HepG2 (cell line): ENCODE measurements around the gene ELMO2. TPM values are rescaled to one million over a fixed set of nuclear protein-coding genes. Genes with fewer than 3 reads are reported as not detected.

Experiments used
- ATAC-seq: fragments of 200-7000 bp; cut with Tn5 transposase; 3 replicates; pipeline ENCODE4 v1.9.1; 2020; ENCODE audit warnings: mild to moderate bottlenecking, moderate library complexity
- BruUV-seq: library from RNA; stranded (reverse); fragments of 400-500 nt; replicated peaks from 2 replicates; lab custom pipeline; 2021; lab: Mats Ljungman, UMichigan
- CTCF ChIA-PET: fragments of 300-600 bp; formaldehyde crosslinking; extraction: SDS; loops from one replicate; lab custom pipeline; 2021; ENCODE audit warnings: low total read pairs, inconsistent platforms, low intra/inter-chr PET ratio; lab: Yijun Ruan, JAX
- POLR2A ChIA-PET: fragments of 350-600 bp; sonication (Branson Sonifier 250); formaldehyde crosslinking; loops from one replicate; lab custom pipeline; 2020; ENCODE audit warnings: antibody characterized with exemption, inconsistent platforms; lab: Yijun Ruan, JAX
- DNase-seq: peaks from one replicate; pipeline ENCODE4 v3.0.0-alpha.2; 2015; ENCODE audit warnings: low spot score
- FAIRE-seq: peaks from 3 replicates; lab custom pipeline; 2011; peaks lifted over from hg19 to GRCh38; lab: Jason Lieb, UNC
- H2AFZ ChIP-seq: one replicate; pipeline ENCODE4 v1.6.1; 2011; ENCODE audit warnings: low read length, inconsistent platforms
- H3K27ac ChIP-seq: fragments of 300-600 bp; 3 replicates; pipeline ENCODE4 v1.8.0; 2011; ENCODE audit warnings: mixed run types, mild to moderate bottlenecking, mixed read lengths, low read length, inconsistent platforms; ENCODE audit not compliant: insufficient read depth; ENCODE audit errors: extremely low read length
- H3K27me3 ChIP-seq, 2 experiments: fragments of 200-600 bp in 1 of 2; 2 replicates in 1 of 2; 3 replicates in 1 of 2; pipeline versions ENCODE4 v1.6.0 to v1.8.0; 2011; ENCODE audit warnings: low read length in 2 of 2, mild to moderate bottlenecking in 2 of 2, moderate library complexity in 2 of 2, inconsistent platforms in 1 of 2; ENCODE audit not compliant: insufficient read depth in 2 of 2, control insufficient read depth in 1 of 2
- H3K36me3 ChIP-seq, 2 experiments: fragments of 200-600 bp in 1 of 2; replicated peaks in 1 of 2; 2 replicates in 1 of 2; 3 replicates in 1 of 2; pipeline versions ENCODE4 v1.5.1 to v1.8.0; 2011; ENCODE audit warnings: low read length in 2 of 2, inconsistent platforms in 1 of 2; ENCODE audit not compliant: insufficient read depth in 2 of 2, control insufficient read depth in 1 of 2
- H3K4me1 ChIP-seq: 2 replicates; pipeline ENCODE4 v1.5.1; 2012; ENCODE audit warnings: low read length, inconsistent platforms; ENCODE audit not compliant: insufficient read depth
- H3K4me2 ChIP-seq: 2 replicates; pipeline ENCODE4 v1.6.0; 2011; ENCODE audit warnings: low read depth, low read length, inconsistent platforms
- H3K4me3 ChIP-seq, 3 experiments: fragments of 200-600 bp in 1 of 3; sonication (generic), shearing (Covaris generic) in 1 of 3; replicated peaks in 1 of 3; 2 replicates each; pipeline ENCODE4 v1.5.1; 2011 to 2016; ENCODE audit warnings: low read length in 3 of 3, inconsistent platforms in 2 of 3, low read depth in 2 of 3, mild to moderate bottlenecking in 2 of 3, control low read depth in 1 of 3, mixed read lengths in 1 of 3; ENCODE audit not compliant: insufficient read depth in 1 of 3
- H3K79me2 ChIP-seq: one replicate; pipeline ENCODE4 v1.6.1; 2011; ENCODE audit warnings: low read length, inconsistent platforms; ENCODE audit not compliant: insufficient read depth
- H3K9ac ChIP-seq: 2 replicates; pipeline ENCODE4 v1.6.0; 2011; ENCODE audit warnings: mild to moderate bottlenecking, low read depth, low read length, inconsistent platforms; ENCODE audit not compliant: insufficient read depth
- H3K9me3 ChIP-seq: 2 replicates; pipeline ENCODE4 v1.5.1; 2012; ENCODE audit warnings: mild to moderate bottlenecking, low read length
- H4K20me1 ChIP-seq: 2 replicates; pipeline ENCODE4 v1.6.0; 2011; ENCODE audit warnings: inconsistent platforms, mild to moderate bottlenecking, low read length, moderate library complexity; ENCODE audit not compliant: insufficient read depth
- HDAC1 ChIP-seq: sonication (generic); formaldehyde crosslinking; IDR thresholded peaks from 2 replicates; pipeline ENCODE4 v1.5.1; 2020; ENCODE audit warnings: mild to moderate bottlenecking, missing genetic modification reagents
- KDM5B ChIP-seq: sonication (generic); formaldehyde crosslinking; IDR thresholded peaks from 2 replicates; pipeline ENCODE4 v1.4.0; 2020; ENCODE audit warnings: missing genetic modification reagents, mild to moderate bottlenecking, borderline replicate concordance
- MAFF ChIP-seq: IDR thresholded peaks from 2 replicates; pipeline ENCODE4 v1.6.1; 2011; ENCODE audit warnings: low read depth, low read length, improper control_type of control experiment
- MAFK ChIP-seq, 2 experiments: IDR thresholded peaks in 1 of 2; conservative IDR thresholded peaks in 1 of 2; 2 replicates each; pipeline ENCODE4 v1.6.1; 2011; ENCODE audit warnings: improper control_type of control experiment in 2 of 2, low read length in 2 of 2
- MED13 ChIP-seq: sonication (generic); formaldehyde crosslinking; IDR thresholded peaks from 2 replicates; pipeline ENCODE4 v1.5.0; 2020; ENCODE audit warnings: missing genetic modification reagents
- MYC ChIP-seq: sonication (generic); formaldehyde crosslinking; IDR thresholded peaks from 2 replicates; pipeline ENCODE4 v1.9.0; 2021; ENCODE audit warnings: missing genetic modification reagents, borderline replicate concordance
- SP5 ChIP-seq: IDR thresholded peaks from 2 replicates; pipeline ENCODE4 v1.6.1; 2016; ENCODE audit warnings: low read depth, borderline replicate concordance
- THYN1 ChIP-seq: sonication (generic); formaldehyde crosslinking; IDR thresholded peaks from 2 replicates; pipeline ENCODE4 v1.8.1; 2023; ENCODE audit warnings: low read depth, mild to moderate bottlenecking, moderate library complexity, missing genetic modification reagents, borderline replicate concordance
- ZNF510 ChIP-seq: sonication (generic); formaldehyde crosslinking; IDR thresholded peaks from 2 replicates; pipeline ENCODE4 v1.4.0; 2020; ENCODE audit warnings: low read depth, mild to moderate bottlenecking, missing genetic modification reagents
- ZNF737 ChIP-seq: sonication (generic); formaldehyde crosslinking; IDR thresholded peaks from 2 replicates; pipeline ENCODE4 v1.5.0; 2020; ENCODE audit warnings: missing genetic modification reagents, mild to moderate bottlenecking, borderline replicate concordance
- ZNF782 ChIP-seq: sonication (generic); formaldehyde crosslinking; IDR thresholded peaks from 2 replicates; pipeline ENCODE4 v1.4.0; 2020; ENCODE audit warnings: missing genetic modification reagents, mild to moderate bottlenecking, borderline replicate concordance
- WGBS: methylation state at CpG from one replicate; pipeline ENCODE4 v1.1.6; 2017; ENCODE audit warnings: low lambda C conversion rate; 5-methylcytosine and 5-hydroxymethylcytosine counted together
- in situ Hi-C: cut with HindIII; loops from 2 replicates; pipeline ENCODE4 v1.10.0; 2017; ENCODE audit warnings: low pct_unique_long_range_greater_than_20kb; ENCODE audit not compliant: extremely low pct_ligation_motif_present
- intact Hi-C: fragments of 100-400 bp; cut with micrococcal nuclease; formaldehyde crosslinking; loops from one replicate; pipeline ENCODE4 v1.10.0; 2022; ENCODE audit not compliant: unreplicated experiment
- polyA plus RNA-seq, 8 experiments: library from polyadenylated mRNA; depleted of rRNA in 3 of 8; stranded (reverse) in 7 of 8; unstranded in 1 of 8; fragments of >200 nt; fragmentation: Illumina TruSeq in 4 of 8; extraction: Trizol in 4 of 8; gene quantifications; 2 replicates each; pipeline versions ENCODE4 v1.2.1 to v1.2.3, GENCODE V29; 2011 to 2016; ENCODE audit warnings: low read depth in 4 of 8, missing spikeins in 1 of 8, mixed read lengths in 1 of 8; ENCODE audit not compliant: insufficient read depth in 1 of 8
- total RNA-seq, 5 experiments: library from RNA; depleted of rRNA; stranded (reverse); fragments of >200 nt; fragmentation: Illumina TruSeq; extraction: Trizol; gene quantifications; 2 replicates each; pipeline ENCODE4 v1.2.3, GENCODE V29; 2016; ENCODE audit warnings: low read depth in 1 of 5
- TF ChIP-seq, protein P1 (sequence below): sonication (generic); formaldehyde crosslinking; conservative IDR thresholded peaks from 2 replicates; pipeline ENCODE4 v1.5.0; 2020; ENCODE audit warnings: missing genetic modification reagents

The ELMO2 gene
- total and polyA plus RNA-seq, 2 of the 13 experiments (the other 11 are each of a cell fraction or from before 2014, with no cell fraction given), result 30.6 to 35.7 TPM

DNA sequence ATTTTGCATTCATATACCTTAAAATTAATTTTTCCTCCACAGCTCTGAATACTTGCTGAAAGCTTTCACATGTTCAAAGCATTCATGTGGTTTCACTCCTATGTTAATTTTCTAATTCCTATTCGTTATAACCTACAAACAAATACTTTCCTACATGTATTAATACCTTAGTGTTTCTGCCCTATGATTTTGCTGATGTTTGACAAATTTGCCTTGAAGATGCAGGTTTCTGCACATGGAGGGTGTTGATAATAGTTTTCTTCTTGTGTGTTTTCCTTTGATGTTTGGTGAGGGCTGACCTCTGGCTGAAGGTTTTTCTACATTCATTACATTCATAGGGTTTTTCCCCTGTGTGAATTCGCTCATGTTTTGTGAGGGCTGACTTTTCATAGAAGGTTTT is 49.3 kb upstream of the ELMO2 start:
- Histone ChIP-seq H3K4me2 (no peak overlapping the region), H3K4me1 (no peaks in the 10 kb centered on the region), H3K9ac (no peak overlapping the region), H3K27me3 (peaks cover 0 to 26% of the 10 kb centered on the region in 2 experiments; a peak in 4 of 5 replicates), H2AFZ (no peak overlapping the region), H3K79me2 (no peaks in the 10 kb centered on the region), H3K27ac (no peak overlapping the region), H3K9me3 (peaks cover 16% of the 10 kb centered on the region), H3K36me3 (no peaks in the 10 kb centered on the region), H3K4me3 (no peak overlapping the region), H4K20me1 (no peaks in the 10 kb centered on the region)
- intact Hi-C loops, result no loop called here
- DNase-seq (no peak), ATAC-seq (no peak), FAIRE-seq (no peak)
- peak; percentile 59 for TF ChIP-seq MAFF
- no peak for TF ChIP-seq SP5 (CRISPR knock-in tag)
- no peak for TF ChIP-seq ZNF510
- no peak for TF ChIP-seq THYN1 (CRISPR knock-in tag)
- peak; percentile 59 to 62 for TF ChIP-seq MAFK (conservative IDR thresholded peaks at IDR 0.05 in 1 of 2, IDR thresholded peaks at IDR 0.05 in 1 of 2; ENCODE audit: low read length in 2 of 2)
- TF ChIP-seq HDAC1 (CRISPR knock-in tag), result no peak
- no peak for TF ChIP-seq MYC (CRISPR knock-in tag)
- TF ChIP-seq MED13, result no peak
- TF ChIP-seq ZNF737, result no peak
- TF ChIP-seq ZNF782 (CRISPR knock-in tag), result no peak
- no peak for TF ChIP-seq KDM5B
- TF ChIP-seq, protein P1, sequence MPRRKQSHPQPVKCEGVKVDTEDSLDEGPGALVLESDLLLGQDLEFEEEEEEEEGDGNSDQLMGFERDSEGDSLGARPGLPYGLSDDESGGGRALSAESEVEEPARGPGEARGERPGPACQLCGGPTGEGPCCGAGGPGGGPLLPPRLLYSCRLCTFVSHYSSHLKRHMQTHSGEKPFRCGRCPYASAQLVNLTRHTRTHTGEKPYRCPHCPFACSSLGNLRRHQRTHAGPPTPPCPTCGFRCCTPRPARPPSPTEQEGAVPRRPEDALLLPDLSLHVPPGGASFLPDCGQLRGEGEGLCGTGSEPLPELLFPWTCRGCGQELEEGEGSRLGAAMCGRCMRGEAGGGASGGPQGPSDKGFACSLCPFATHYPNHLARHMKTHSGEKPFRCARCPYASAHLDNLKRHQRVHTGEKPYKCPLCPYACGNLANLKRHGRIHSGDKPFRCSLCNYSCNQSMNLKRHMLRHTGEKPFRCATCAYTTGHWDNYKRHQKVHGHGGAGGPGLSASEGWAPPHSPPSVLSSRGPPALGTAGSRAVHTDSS (CRISPR knock-in tag), result no peak
- POLR2A ChIA-PET, result no interaction called here
- under 1% methylated on average over 2 of the region's 2 CpGs for WGBS
- in situ Hi-C loops, result no loop called here
- CTCF ChIA-PET, result no interaction called here
- no TSS peak for BruUV-seq
